COR-L47 (cell line): Measurements from ENCODE around the gene CDS1.
"Not testable (repeated sequence)": the region's sequence is repeated elsewhere in the genome, so short reads cannot be mapped to it uniquely, and the experiment has no call there.

Experiments
- DNase-seq: peaks from one replicate; lab custom pipeline; 2025; lab: John Stamatoyannopoulos, UW

CDS1 gene

GRCh38 chr4:84611531-84611930, 28.6 kb downstream of the CDS1 start:
- DNase-seq = no peak

- no peak for DNase-seq
Observed at GRCh38 chr4:84614891-84615290, 32.0 kb downstream of the CDS1 start.

- DNase-seq = no peak
Observed at GRCh38 chr4:84615355-84615754, 32.4 kb downstream of the CDS1 start.

- no peak for DNase-seq
Observed at GRCh38 chr4:84622959-84623358, 40.0 kb downstream of the CDS1 start.

DNA sequence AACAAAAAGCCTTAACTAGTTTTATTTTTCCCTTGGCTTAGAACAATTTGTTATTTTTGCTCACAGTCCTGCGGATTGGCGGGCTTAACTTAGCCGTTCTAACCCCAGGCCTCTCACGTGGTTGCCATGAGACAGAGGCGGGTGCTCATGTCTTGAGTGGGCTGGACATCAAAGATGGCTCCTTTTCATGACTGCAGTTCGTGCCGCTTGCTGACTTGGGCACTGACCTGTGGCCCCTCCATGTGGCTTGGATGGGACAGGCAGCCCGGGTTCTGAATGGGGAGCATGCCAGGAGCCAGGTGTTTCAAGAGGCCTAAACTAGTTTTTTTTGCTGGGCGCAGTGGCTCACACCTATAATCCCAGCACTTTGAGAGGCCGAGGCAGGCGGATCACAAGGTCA, 40.7 kb downstream of the CDS1 start:
- DNase-seq = no peak

DNA sequence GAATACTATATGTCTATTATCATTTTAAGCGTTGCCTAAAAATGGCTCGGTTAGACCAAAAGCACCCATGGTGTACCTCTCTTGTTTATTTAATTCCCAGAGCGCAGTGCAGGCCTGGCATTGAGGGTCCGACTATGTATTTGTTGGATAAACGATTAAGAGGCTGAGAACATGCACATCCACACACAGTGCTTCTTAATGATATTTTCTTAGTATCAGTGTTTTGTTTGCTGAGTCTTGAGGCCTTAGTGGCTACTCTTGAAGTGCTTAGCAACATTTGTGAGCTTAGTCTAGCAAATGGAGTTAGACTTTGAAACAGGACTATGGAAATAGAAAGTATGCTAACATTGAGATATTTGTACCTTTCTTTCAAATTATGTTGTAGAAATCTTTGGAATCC, 43.7 kb downstream of the CDS1 start:
- no peak for DNase-seq

- DNase-seq = no peak
Observed at GRCh38 chr4:84631573-84631972, 48.6 kb downstream of the CDS1 start.

DNA sequence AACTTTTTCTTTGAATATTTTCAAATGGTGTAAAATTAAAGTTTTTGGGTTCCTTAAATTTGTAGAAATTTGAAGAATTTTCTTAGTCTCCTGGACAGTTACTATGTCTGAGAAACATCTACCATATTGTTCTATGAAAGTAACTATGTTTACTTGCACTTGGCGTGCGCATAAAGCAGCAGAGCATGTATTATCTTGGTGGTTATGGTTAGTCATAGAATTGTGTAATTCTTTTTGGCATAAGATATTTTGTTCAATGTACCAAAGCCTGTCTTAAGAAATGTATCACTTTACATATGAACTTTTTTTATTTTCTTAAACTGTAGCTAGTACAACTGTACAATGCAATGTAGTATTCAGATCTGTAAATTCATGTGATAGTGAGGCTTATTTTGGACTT, 49.2 kb downstream of the CDS1 start:
- no peak for DNase-seq

DNA sequence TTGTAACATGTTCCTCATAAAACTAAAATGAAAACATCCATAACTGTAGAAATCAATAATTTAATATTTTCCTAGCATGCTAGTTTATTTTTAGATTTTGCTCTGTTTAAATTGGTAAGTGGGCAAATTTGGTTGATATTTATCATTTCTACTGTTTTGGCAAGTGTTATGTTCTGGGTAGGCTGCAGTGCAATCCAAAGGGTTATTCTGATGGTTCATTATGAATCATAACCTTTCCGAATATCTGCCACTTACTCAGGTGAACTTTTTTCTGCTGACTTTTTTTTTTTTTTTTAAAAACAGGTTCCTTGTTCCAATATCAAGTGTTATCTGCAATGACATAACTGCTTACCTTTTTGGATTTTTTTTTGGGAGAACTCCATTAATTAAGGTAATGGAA, 52.0 kb downstream of the CDS1 start:
- DNase-seq = no peak

DNA sequence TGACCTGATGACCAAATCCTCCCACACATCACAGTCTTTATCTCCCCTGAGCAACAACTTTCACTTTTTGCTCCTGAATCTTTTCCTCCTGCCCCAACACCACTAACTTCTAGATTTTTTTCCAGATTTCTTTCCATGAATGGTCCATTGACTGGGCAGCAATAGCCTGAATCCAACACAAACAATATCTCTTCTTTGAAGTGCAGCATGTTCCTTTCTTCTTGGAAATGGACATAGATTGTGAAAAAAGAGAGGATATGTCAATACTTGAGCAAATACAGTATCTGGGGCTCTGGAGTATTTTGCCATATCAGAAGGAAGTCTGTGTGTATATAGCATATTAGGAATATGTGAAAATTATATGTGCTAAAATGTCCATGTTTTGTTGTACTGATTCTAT, 55.2 kb downstream of the CDS1 start:
- DNase-seq = no peak

DNA sequence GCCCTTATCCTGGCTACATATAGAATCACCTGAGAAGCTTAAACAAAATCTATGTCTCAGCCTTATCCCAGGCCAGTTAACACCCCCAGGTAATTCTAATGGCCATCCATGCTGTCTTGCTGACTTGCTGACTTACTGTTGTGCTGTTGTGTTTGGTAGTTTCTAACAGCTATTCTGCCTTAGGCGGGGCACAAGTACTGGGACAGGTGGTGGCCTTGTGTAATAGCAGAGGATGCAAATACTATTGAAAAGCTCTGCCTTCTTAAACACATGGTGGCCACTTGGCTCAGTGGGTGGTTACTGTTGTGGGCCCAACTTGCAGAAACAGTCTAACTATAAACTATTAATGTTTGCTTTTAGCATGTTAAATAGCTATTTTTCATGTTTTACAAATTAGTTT, 56.2 kb downstream of the CDS1 start:
- no peak for DNase-seq

DNA sequence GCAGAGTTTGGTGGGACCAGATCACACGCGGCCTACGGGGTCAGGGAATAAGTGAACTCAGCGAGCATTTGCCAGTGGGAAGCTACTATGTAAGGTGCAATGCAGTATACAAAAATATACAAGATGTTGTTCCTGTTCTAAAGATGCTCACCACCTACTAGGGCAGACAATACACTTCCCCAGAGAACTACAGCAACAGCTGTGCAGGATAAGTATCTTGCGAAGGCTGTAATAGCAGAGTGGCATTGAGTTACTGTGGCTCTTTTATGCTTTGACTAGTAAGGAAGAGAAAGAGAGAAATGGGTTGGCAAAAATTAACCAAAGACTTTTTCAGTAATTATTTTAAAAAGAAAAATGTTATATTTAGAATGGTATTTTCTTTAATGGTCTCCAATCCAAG, 61.2 kb downstream of the CDS1 start:
- no peak for DNase-seq

DNA sequence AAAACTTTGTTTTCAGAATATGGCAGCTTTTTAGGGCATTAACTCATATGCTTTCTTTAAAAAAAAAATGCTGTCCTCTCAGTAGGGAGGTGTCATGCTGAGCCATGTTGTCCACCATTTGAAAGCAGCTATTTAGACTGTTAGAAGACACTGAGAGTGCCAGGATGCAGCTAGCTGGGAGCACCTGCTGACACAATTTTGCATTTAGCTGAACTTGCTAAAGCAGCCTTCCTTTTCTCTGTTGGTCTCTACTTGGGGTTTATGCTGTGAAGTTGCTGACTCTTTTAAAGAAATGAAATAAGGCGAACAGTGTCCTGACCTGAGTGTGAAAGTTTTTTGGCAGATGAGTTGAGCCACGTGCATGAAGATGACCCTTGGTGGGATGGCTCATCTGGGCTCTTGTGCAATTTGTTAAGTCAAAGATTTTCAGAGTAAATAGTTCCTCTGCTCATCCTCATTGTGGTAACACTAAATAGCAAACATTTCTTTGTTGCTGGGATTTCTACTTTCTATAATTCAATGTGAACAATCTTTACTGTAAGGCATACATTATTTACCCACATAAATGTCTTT, 64.5 kb downstream of the CDS1 start:
- DNase-seq = peak; percentile 28

- DNase-seq = no peak
Observed at GRCh38 chr4:84648178-84648577, 65.3 kb downstream of the CDS1 start.

- no peak for DNase-seq
Observed at GRCh38 chr4:84648863-84649647, 66.1 kb downstream of the CDS1 start.

DNA sequence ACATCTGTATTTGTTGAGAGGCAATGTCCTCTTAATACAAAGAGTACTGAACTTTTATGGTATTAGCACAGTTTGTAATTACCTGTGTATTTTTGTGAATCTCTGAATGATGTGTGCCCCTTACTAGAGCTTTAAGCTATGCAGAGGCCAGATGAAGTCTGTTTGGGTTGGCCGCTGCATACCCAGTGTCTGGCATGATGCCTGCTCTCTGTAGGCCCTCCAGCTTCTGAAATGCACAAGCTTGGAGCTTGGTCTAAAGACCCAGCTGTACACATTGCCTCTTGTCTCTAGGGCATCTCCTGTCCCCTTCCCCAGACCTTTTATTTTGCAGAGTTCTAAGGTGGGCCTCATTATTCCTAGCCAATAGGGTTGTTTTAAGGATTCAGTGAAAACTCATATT, 68.6 kb downstream of the CDS1 start:
- no peak for DNase-seq

DNA sequence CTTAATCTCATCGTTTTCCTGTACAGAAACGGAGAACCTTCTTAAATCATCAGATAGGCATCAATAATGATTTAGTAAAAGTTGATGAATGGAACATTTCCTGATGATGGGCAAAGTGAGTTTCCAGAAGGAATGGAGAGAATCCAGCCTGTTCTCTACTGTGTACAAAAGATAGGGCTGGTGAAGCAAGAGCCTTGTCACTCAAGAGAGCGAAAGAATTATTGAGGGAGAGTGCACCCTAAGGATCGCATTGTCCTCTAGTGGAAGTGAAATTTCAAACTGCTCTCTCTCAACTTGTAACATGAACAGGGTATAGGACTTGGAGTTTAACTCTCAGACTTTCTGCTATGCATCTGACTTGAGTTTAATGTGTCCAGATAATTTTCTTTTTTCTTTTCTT, 69.6 kb downstream of the CDS1 start:
- DNase-seq = no peak

DNA sequence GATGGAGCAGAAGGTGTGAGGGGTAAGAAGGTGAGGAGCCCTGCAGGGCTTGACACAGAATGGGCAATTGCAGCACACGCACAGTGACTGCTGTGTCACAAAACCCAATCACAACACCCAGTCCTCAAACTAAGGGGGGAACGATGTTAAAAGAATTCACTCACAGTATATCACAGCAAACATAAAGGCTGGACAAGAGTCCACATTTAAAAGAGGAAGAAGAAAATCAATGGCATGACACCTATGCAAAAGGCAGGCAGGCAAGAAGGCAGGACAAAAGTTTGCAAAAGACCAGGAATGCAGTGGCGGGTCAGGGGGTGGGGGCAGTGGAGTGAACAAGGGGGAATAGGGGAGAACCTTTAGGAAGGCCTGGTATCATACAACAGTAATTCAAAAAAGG, 77.7 kb downstream of the CDS1 start:
- no peak for DNase-seq

DNA sequence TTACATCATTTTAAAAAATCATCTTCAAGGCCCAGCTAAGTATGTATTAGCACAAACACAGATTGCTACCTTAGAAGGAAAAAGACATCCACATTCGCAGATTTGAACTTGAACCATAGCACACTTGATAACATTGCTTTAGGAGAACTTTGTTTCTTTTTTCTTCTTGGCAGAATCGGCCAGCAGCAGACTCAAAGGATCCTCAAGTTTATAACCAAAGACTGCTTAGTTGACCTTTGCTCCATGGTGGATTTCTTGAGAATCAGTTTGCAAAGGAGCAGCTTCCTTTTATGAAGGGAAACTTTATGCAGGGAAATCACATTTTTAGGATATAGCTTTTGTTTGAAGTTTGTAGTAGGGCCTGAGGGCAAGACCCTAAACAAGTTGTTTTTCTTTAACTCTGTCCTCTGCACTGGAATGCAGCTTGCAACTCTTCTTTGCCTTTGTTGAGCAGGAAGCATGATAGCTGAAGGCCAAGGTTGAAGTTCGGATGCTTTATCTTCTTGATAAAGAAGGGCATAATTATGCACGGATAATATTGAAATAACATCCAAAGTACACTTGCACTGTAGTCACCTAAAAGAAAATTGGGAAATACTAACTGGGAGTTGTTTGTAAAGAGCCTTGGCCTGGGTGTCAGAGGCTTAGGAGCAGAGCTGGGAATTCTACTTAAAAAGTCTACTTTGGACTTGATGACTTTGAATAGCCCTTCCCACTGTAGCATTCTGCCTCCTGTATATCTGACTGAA, 78.4 kb downstream of the CDS1 start:
- no peak for DNase-seq

DNA sequence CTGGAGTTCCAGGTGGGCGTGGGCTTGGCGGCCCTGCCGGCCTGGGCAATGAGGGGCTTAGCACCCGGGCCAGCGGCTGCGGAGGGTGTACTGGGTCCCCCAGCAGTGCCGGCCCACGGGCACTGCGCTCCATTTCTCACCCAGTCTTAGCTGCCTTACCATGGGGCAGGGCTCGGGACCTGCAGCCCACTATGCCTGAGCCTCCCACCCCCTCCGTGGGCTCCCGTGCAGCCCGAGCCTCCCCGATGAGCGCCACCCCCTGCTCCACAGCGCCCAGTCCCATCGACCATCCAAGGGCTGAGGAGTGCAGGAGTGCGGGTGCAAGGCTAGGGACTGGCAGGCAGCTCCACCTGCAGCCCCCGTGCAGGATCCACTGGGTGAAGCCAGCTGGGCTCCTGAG, 81.8 kb downstream of the CDS1 start:
- DNase-seq = not testable (repeated sequence)

- DNase-seq = no peak
Observed at GRCh38 chr4:84666439-84666838, 83.5 kb downstream of the CDS1 start.

DNA sequence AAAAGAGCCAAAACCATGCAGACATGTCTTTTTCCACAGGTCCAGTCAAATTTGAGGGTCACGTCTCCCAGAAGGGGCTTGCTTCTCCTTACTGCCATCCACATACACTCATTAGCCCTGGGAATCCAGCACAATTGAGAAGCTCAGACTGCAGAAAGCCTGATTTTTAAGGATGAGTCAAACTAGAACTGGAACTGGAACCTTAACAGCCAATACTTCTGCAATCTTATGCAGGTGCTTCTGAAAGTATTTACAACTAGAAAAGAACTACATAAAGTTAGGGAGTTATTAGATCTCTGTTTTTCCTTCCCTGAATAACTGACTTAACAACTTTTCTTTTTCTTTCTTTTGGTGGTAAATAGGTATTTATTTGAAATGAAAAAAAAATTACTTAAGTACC, 86.3 kb downstream of the CDS1 start:
- DNase-seq = no peak

- no peak for DNase-seq
Observed at GRCh38 chr4:84672177-84672576, 89.2 kb downstream of the CDS1 start.
